GM18951 (cell line): ENCODE results near the gene KPNB1.
A peak's percentile ranks its signal among the peaks of the same experiment; 100 is the strongest.

Experiments used
- POLR2A ChIP-seq: IDR thresholded peaks from 4 replicates; pipeline ENCODE4 v1.6.1; 2011; ENCODE audit warnings: mild to moderate bottlenecking; ENCODE audit not compliant: insufficient read length, insufficient read depth; ENCODE audit errors: extremely low read depth
- in situ Hi-C: fragments of 300-500 bp; cut with MboI; formaldehyde crosslinking; loops from one replicate; pipeline ENCODE4 v1.12.0; 2022; ENCODE audit warnings: low sequenced_read_pairs, mixed read lengths, inconsistent platforms; ENCODE audit not compliant: unreplicated experiment

Gene KPNB1

GRCh38 chr17:47650525-47651522 lies 1.1 kb downstream of the KPNB1 start:
- TF ChIP-seq POLR2A: peak; percentile 42
- in situ Hi-C loops: no loop called here

GRCh38 chr17:47651704-47652103 lies 2.0 kb downstream of the KPNB1 start:
- in situ Hi-C loops: no loop called here
- TF ChIP-seq POLR2A: no peak

- in situ Hi-C loops: no loop called here
- no peak for TF ChIP-seq POLR2A
Observed at GRCh38 chr17:47652570-47652969, 2.9 kb downstream of the KPNB1 start.

GRCh38 chr17:47653442-47653841 lies 3.7 kb downstream of the KPNB1 start:
- in situ Hi-C loops: no loop called here
- no peak for TF ChIP-seq POLR2A

GRCh38 chr17:47654991-47655390 lies 5.3 kb downstream of the KPNB1 start:
- in situ Hi-C loops: no loop called here

GRCh38 chr17:47660064-47660492 lies 10.4 kb downstream of the KPNB1 start:
- no peak for TF ChIP-seq POLR2A
- in situ Hi-C loops: no loop called here

More at GRCh38 chr17:47654991-47655390, 5.3 kb downstream of the KPNB1 start:
- no peak for TF ChIP-seq POLR2A

GRCh38 chr17:47663912-47664623 lies 14.3 kb downstream of the KPNB1 start:
- in situ Hi-C loops: no loop called here
- TF ChIP-seq POLR2A: no peak

GRCh38 chr17:47664624-47664941 lies 14.9 kb downstream of the KPNB1 start:
- in situ Hi-C loops: no loop called here

GRCh38 chr17:47665655-47666054 lies 15.9 kb downstream of the KPNB1 start:
- TF ChIP-seq POLR2A: no peak
- in situ Hi-C loops: no loop called here

More at GRCh38 chr17:47664624-47664941, 14.9 kb downstream of the KPNB1 start:
- TF ChIP-seq POLR2A: no peak

- in situ Hi-C loops: no loop called here
- no peak for TF ChIP-seq POLR2A
Observed at GRCh38 chr17:47669081-47669480, 19.4 kb downstream of the KPNB1 start.

GRCh38 chr17:47670064-47670463 lies 20.3 kb downstream of the KPNB1 start:
- no peak for TF ChIP-seq POLR2A
- in situ Hi-C loops: no loop called here

- TF ChIP-seq POLR2A: no peak
- in situ Hi-C loops: no loop called here
Observed at GRCh38 chr17:47674499-47674898, 24.8 kb downstream of the KPNB1 start.

GRCh38 chr17:47675380-47676198 lies 25.9 kb downstream of the KPNB1 start:
- in situ Hi-C loops: no loop called here
- TF ChIP-seq POLR2A: no peak

GRCh38 chr17:47676199-47676472 lies 26.4 kb downstream of the KPNB1 start:
- TF ChIP-seq POLR2A: no peak
- in situ Hi-C loops: no loop called here
